ENCODE measurements around the gene IL10RA. TPM values are rescaled to one million over a fixed set of nuclear protein-coding genes. Genes with fewer than 3 reads are reported as not detected.

Gene IL10RA
- total RNA-seq, 1 donor from 2014 or later, result not detected

DNA sequence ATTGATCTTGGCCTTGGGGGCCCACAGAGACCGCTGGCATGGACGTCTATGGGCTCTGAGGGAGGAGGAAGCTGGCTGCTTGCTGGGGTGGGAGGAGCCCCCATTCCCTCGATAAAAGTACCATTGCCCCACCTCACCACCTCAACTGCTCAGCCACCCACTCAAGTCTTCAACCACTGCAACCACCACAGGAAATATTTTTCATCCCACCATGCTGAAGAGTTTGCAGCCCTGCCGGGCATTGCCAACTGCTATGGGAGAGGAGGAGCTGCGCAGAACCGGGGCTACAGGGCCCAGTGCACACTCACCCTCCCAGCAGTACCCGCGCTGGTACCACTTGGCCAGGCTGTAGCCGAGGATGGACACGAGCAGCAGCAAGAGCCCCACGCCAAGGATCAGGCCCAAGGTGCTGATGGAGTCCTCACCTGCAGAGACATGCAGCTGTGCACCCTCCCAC lies 29.2 kb downstream of the IL10RA start:
- Mint-ChIP-seq H3K4me1 (ENCODE audit: unreplicated experiment) (no peaks in the 10 kb centered on the region), H3K4me3 (ENCODE audit: unreplicated experiment) (no peak overlapping the region), H3K9me3 (ENCODE audit: unreplicated experiment) (peaks cover 3% of the 10 kb centered on the region), H3K27ac (ENCODE audit: unreplicated experiment) (no peak overlapping the region), H3K27me3 (ENCODE audit: unreplicated experiment) (peaks cover 16% of the 10 kb centered on the region), H3K36me3 (ENCODE audit: unreplicated experiment) (no peaks in the 10 kb centered on the region)
- TF ChIP-seq, protein P1, sequence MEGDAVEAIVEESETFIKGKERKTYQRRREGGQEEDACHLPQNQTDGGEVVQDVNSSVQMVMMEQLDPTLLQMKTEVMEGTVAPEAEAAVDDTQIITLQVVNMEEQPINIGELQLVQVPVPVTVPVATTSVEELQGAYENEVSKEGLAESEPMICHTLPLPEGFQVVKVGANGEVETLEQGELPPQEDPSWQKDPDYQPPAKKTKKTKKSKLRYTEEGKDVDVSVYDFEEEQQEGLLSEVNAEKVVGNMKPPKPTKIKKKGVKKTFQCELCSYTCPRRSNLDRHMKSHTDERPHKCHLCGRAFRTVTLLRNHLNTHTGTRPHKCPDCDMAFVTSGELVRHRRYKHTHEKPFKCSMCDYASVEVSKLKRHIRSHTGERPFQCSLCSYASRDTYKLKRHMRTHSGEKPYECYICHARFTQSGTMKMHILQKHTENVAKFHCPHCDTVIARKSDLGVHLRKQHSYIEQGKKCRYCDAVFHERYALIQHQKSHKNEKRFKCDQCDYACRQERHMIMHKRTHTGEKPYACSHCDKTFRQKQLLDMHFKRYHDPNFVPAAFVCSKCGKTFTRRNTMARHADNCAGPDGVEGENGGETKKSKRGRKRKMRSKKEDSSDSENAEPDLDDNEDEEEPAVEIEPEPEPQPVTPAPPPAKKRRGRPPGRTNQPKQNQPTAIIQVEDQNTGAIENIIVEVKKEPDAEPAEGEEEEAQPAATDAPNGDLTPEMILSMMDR (IDR thresholded peaks at IDR 0.05), result no peak
- DNase-seq (ENCODE audit: extremely low spot score, unreplicated experiment), result no peak

DNA sequence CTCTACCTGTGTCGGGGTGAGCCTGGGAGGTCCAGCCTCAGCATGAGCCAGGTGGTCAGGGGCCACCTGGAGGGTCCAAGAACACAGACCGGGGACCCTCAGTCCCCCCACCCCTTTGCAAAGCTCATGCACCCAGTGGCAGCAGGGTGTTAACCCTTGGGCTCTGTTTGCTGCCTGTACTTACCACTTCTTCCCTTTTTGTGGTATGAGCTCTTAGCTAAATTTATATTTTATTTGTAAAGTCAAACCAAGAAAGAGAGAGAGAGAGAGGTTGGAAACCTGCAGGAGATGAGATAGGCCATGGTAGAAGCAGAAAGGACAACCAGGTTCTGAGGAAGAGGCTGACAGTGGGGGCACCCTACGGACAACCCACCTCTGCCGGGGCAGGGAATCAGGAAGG lies 29.9 kb downstream of the IL10RA start:
- Mint-ChIP-seq H3K27me3 (ENCODE audit: unreplicated experiment) (peaks cover 16% of the 10 kb centered on the region), H3K36me3 (ENCODE audit: unreplicated experiment) (no peaks in the 10 kb centered on the region), H3K4me1 (ENCODE audit: unreplicated experiment) (no peaks in the 10 kb centered on the region)

GRCh38 chr11:118017111-118017510 lies 30.9 kb downstream of the IL10RA start:
- H3K27me3 Mint-ChIP-seq (ENCODE audit: unreplicated experiment), result peaks cover 16% of the 10 kb centered on the region
- H3K4me3 Mint-ChIP-seq (ENCODE audit: unreplicated experiment), result no peak overlapping the region
- TF ChIP-seq, protein P1 (IDR thresholded peaks at IDR 0.05), result no peak
- H3K36me3 Mint-ChIP-seq (ENCODE audit: unreplicated experiment), result no peaks in the 10 kb centered on the region
- no peak for DNase-seq (ENCODE audit: extremely low spot score, unreplicated experiment)
- no peaks in the 10 kb centered on the region for H3K4me1 Mint-ChIP-seq (ENCODE audit: unreplicated experiment)
- H3K9me3 Mint-ChIP-seq (ENCODE audit: unreplicated experiment), result peaks cover 7% of the 10 kb centered on the region
- no peak overlapping the region for H3K27ac Mint-ChIP-seq (ENCODE audit: unreplicated experiment)

More for the DNA sequence above, 29.9 kb downstream of the IL10RA start:
- Mint-ChIP-seq H3K4me3 (ENCODE audit: unreplicated experiment) (no peak overlapping the region), H3K9me3 (ENCODE audit: unreplicated experiment) (peaks cover 7% of the 10 kb centered on the region), H3K27ac (ENCODE audit: unreplicated experiment) (no peak overlapping the region)
- TF ChIP-seq, protein P1 (IDR thresholded peaks at IDR 0.05), result no peak
- DNase-seq (ENCODE audit: extremely low spot score, unreplicated experiment), result no peak

DNA sequence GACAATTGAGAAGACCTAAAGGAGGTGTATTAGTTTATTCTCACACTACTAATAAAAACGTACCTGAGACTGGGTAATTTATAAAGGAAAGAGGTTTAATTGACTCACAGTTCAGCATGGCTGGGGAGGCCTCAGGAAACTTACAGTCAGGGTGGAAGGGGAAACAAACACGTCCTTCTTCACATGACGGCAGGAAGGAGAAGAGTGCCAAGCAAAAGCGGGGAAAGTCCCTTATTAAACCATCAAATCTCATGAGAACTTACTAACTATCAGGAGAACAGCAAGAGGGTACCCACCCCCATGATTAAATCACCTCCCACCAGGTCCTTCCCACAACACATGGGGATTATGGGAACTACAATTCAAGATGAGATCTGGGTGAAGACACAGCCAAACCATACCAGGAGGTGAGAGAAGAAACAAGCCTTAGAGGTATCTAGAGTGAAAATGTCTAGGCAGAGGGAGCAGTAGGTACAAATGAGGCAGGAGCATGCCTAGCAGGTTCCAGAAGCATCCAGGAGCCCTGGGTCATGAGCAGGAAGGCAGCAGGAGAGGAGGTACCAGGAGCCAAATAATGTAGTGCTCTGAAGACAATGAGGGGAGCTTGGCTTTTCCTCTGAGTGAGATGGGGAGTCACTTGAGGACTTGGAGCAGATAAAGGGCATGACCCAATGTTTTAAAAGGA lies 31.6 kb downstream of the IL10RA start:
- H3K27me3 Mint-ChIP-seq (ENCODE audit: unreplicated experiment), result peaks cover 16% of the 10 kb centered on the region
- H3K4me3 Mint-ChIP-seq (ENCODE audit: unreplicated experiment), result no peak overlapping the region

DNA sequence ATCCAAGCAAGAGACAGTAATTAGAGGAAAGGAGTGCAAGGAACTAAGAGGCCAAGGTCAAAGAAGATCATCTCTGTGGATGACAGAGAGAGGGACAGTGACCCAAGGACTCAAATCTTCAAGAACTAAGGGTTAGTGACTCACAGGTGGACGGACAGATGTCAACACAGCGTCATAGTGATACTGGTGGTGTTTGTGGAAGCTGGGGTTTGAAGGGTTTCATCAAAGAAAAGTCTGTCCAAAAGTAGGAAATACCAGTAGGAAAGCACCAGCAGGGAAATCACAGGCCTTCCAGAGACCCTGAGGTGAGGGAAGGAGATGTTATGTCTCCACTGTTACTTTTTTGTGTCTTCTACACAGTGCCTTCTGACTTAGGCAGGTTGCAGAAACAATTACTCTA lies 32.2 kb downstream of the IL10RA start:
- Mint-ChIP-seq H3K27ac (ENCODE audit: unreplicated experiment) (no peak overlapping the region), H3K4me1 (ENCODE audit: unreplicated experiment) (no peaks in the 10 kb centered on the region), H3K36me3 (ENCODE audit: unreplicated experiment) (no peaks in the 10 kb centered on the region), H3K27me3 (ENCODE audit: unreplicated experiment) (peaks cover 16% of the 10 kb centered on the region), H3K4me3 (ENCODE audit: unreplicated experiment) (no peak overlapping the region), H3K9me3 (ENCODE audit: unreplicated experiment) (peaks cover 7% of the 10 kb centered on the region)
- TF ChIP-seq, protein P1 (IDR thresholded peaks at IDR 0.05), result no peak
- no peak for DNase-seq (ENCODE audit: extremely low spot score, unreplicated experiment)

More for the DNA sequence above, 31.6 kb downstream of the IL10RA start:
- TF ChIP-seq, protein P1 (IDR thresholded peaks at IDR 0.05), result no peak
- Mint-ChIP-seq H3K4me1 (ENCODE audit: unreplicated experiment) (no peaks in the 10 kb centered on the region), H3K9me3 (ENCODE audit: unreplicated experiment) (peaks cover 7% of the 10 kb centered on the region), H3K36me3 (ENCODE audit: unreplicated experiment) (no peaks in the 10 kb centered on the region), H3K27ac (ENCODE audit: unreplicated experiment) (no peak overlapping the region)
- peak; percentile 63 for DNase-seq (ENCODE audit: extremely low spot score, unreplicated experiment)
